Activated CD8-positive, alpha-beta memory T cell treated with anti-CD3 and anti-CD28 coated beads, Interleukin-2, amount 50 U/mL, for 4 hours (primary cell): ENCODE data around the gene DGAT2L6.
A peak's percentile ranks its signal among the peaks of the same experiment; 100 is the strongest.

Experiments
- DNase-seq: peaks from one replicate; pipeline ENCODE4 v3.0.0-alpha.2; 2020

DGAT2L6 gene, protein sequence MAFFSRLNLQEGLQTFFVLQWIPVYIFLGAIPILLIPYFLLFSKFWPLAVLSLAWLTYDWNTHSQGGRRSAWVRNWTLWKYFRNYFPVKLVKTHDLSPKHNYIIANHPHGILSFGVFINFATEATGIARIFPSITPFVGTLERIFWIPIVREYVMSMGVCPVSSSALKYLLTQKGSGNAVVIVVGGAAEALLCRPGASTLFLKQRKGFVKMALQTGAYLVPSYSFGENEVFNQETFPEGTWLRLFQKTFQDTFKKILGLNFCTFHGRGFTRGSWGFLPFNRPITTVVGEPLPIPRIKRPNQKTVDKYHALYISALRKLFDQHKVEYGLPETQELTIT

DNA sequence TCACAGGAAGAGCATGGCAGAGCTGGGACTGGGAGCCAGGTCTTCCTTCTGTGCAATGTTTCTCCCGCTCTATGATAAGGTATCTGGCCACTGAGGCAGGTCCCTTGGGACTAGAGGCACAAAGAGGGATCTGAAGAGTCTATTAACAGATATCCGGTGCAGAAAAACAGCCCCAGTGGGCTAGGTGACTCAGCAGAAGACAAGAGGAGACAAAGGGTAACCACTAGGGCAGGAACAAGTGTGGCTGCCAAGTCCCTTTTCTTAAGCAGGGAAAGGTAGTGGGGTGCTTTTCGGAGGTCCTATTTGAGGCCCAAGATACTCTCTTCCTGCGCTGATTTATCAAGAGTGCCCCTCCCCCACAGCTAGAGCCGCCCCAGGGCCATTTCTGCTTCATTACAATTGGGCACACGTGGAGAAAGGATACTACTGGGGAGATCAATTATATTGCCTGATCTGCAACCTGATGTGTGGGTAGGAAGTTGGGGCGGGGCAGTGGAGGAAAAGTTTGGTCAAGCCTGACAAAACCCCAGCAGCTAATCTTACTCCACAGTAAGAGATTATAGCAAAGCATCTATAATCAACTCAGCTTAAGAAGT, at the start of gene DGAT2L6:
Gene DGAT2L6, plus strand, starts transcription at position 546 of the 596 bp plus-strand sequence. CDS start 100 bp downstream, outside the sequence.
- no peak for DNase-seq

DNA sequence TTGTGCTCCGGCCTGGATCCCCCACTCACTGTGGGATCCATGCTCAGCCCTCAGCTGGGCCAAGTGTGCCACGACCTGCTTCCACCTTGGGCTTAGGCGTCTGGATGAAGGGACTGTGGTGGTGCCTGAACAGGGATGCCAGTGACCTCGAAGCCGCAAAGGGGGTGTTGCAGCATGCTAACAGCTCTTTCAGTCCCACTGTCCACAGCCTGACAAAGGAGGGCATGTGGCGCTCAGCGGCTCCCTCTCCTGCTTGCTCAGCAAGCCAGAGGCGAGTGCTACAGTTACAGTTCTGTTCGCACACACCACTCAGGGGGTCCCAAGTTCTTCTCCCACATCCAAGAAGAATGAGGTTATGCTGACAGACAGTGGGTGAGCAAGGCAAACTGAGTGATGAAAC, 49.2 kb upstream of the DGAT2L6 start:
- no peak for DNase-seq

DNA sequence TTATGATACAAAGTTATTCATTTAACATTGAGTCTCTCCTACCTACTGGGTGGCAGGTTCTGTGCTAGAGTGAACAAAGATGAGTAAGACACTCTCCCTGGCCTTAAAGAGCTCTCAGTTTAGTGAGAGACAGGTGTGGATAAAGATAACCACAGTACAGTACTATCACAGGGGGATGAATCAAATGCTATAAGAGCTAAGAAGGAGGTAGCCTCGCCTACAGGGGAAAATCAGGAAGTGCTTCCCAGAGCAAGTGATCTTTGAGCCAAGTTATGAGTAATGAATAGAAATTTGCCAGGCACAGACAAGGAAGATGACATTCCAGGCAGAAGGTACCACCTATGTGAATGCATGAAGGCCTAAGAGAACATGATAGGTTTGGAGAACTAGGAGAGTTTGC, 47.5 kb upstream of the DGAT2L6 start:
- DNase-seq = no peak

DNA sequence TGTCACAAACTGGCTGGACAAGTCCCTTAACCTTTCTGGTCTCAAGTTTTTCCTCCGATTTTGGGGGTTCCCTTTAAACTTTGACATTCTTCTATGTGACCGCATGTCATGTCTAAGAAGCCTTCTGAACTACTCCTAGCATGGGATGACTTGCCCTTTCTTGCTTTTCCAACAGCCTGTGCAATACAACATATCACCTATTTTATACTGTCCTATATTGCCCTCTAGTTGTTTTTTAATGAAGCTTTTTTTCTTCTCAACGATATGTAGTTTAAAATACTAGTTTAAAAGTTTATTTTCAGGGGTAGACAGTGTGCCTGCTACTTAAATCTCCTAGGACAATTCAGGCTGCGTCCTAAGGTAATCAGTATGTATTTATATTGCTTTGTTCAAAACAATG, 45.1 kb upstream of the DGAT2L6 start:
- DNase-seq = no peak

DNA sequence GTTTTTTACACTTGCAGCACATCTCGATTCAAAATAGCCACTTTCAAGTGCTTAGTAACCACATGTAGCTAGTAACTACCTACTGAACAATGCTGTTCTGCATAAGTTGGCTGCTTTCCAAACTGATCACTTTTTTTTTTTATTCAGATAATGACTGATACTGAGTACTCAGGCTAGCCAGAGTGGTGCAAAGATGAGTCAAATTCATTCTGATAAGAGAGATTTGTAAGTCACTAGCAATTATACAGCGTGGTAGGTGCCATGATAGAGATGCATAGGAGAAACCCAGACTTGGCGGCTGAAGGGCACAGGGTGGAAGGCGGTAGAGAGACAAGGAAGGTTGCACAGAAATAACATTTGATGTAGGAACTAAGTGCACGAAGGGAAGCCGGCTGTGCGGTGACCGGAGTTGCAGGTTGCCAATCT, 44.4 kb upstream of the DGAT2L6 start:
- no peak for DNase-seq

DNA sequence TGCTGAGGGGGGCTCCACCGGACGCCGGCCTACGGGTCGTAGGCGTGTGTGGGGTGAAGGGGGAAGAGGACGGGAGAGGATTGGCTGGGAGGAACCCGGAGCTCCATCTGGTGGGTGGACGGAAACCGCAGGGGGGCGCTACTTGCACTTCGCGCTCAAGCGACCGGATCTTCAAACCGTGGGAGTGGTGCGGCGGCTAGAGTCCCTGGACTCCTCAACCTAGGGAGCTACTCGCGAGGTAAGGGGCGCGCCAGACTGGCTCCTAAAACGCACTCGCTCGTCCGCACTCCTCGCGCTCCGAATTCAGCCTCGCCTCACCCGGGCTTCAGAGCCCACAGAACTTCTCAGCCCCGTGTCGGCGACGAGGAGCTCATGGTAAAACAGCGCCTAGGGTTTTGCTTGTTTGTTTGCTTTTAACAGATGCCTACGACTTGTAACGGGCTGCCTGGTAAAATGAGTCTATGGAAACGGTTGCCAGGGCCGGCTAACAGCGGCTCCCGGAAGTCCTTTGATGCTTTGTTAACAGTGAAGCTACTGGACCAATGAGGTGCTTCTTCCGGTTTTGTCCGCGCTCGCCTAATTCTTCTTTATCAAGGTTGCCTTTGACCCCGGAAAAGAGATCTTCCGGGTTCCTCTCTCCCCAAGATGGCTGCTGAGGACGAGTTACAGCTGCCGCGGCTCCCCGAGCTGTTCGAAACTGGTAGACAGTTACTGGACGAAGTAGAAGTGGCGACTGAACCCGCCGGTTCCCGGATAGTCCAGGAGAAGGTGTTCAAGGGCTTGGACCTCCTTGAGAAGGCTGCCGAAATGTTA, 43.8 kb upstream of the DGAT2L6 start, which contains the start of gene IGBP1:
Gene IGBP1, plus strand, starts transcription at position 145 of the 813 bp plus-strand sequence. Its CDS starts 501 bp downstream, at position 646.
- peak; percentile 66 for DNase-seq

DNA sequence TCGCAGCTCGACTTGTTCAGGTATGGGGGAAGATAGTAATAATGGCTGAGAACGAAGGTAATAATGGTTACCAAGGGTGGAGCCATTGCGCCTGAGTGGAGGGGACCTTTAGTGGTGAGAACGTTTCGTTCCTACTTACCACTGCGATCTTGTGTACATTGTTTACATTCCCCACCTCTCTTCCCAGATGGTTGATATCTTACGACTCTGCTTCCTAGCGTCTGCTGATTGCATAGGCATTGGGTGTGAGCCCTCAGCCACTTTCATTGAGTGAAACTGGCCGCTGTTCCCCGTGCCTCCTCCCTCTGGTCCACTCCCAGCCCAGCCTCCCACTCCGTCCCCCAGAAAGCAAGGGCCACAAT, 43.2 kb upstream of the DGAT2L6 start:
- DNase-seq = no peak

DNA sequence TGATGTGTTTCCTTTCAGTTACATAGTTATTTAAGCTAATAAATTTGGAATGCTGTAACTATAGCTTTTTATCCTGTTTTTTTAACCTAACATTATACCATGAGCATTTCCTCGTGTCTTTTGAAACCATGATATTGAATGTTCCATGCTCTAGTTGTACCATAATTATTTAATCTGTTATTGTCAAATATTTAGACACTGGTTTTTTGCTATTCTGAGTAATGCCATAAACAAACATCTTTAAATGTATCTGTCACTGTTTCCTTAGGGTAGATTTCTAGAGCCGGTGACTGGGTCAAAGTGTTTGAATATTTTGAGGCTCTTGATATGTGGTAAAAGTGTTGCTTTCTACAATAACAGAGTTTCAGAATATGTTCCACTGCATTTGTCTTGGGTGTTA, 38.7 kb upstream of the DGAT2L6 start:
- no peak for DNase-seq

DNA sequence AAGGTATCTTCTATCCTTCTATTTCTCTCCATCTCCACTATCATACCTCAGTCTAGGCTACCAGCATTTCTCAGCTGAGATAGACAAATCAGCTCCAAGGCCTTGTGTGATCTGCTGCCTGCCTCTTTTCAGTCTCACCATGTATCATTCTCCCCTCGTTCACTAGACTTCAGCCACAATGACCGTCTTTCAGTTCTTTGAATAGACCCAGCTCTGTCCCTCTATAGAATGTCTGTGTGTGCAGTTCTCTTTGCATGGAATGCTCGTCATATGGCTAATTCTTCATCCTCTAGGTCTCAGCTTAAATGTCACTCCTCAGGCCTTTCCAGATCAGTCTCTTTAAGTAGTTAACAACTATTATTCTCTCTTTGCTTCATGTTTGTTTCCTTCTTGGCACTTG, 37.5 kb upstream of the DGAT2L6 start:
- no peak for DNase-seq

DNA sequence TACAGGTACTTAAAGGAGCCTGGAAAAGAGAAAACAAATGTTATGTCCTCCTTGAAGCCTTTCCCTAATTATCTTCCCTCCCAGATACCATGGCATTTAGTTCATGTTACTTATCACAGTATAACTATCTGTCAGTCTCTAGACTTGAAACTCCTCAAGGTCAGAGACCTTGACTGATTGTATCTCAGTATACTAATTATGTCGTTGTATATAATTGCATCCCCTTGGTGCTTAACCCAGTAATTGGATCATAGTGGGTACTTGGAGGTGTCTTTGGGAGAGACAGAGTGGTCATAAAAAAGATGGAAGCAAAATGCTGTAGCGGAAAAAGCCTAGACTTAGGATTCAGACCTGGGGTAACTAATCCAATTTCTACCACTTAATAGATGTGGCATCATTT, 35.9 kb upstream of the DGAT2L6 start:
- DNase-seq = no peak

DNA sequence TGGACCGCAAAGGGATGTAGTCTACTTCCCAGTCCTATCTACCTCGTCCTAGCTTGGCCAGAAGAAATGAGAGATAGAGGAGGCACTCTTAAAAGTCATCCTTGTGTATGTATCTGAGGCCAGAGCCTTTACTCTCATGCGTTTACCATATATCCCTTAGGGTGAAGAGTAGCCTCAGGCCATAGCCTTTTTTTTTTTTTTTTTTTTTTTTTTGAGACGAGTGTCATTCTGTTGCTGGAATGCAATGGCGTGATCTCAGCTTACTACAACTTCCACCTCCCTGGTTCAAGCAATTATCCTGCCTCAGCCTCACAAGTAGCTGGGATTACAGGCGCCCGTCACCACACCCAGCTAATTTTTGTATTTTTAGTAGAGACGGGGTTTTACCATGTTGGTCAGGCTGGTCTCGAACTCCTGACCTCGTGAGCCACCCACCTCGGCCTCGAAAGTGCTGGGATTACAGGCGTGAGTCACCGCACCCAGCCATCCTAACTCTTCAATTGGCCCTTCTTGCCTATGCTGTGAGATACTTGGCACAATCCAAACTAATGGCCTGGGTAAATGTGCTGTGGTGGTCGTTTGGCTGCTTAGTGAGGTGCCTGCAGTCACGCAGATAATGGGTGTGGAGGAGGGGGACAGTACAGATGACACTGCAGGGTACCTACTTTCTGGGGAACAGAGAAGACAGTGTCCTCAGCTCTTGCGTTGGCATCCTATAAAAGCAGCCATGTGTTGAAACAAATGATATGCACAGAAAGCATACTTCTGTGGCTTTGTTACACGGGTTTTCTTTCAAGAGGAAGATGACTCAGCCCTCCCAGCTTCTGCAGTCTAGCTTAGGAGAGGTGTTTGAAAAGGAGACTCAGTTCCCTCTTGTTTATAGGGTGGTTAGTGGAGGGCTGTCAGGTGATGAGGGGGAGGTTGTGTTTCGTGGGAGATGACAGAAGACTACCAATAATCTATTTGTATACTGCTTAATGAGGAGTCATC, 10.4 kb upstream of the DGAT2L6 start:
- DNase-seq = no peak

DNA sequence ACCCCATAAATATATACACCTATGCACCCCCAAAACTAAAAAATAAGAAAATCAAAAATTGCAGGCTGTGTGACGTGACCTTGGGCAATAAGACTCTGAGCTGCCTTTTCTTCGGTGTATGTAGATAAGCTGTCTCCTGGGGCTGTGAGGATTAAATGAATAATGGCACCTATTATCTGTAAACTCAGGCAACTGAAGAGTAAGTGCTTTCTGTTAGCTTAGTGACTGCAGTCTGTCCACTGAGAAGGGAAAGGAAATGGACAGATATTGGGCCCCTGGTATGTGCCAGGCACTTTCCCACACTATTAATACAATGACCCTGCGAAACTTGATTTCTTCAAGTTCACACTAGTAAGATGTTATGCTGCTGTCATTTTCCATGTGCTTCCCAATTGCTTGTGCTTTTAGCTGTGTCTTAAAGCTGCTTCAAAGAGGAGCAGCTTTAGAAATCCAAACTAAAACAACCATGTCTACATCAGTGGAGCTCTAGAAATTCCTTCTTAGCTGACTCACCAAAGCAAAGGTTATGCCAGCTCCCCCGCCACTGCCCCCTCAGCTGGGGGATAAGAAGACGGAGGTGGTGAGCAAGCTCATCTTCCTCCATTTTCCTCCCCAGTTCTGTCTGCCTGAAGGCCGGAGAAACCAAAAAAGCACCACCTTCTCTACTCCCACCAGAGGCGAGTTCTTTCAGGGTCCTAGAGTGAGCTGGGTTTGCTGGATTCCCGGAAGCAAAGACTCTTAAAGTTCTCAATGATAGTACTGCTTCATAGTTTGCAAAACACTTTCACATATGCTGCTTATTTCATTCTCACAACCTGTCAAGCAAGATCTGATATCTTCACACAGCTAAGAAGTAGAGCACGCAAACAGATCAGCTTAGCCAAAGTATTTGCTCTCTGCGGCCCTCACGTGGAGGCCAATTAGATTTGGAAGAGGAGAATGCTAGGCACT, 8.8 kb upstream of the DGAT2L6 start:
- DNase-seq = no peak

DNA sequence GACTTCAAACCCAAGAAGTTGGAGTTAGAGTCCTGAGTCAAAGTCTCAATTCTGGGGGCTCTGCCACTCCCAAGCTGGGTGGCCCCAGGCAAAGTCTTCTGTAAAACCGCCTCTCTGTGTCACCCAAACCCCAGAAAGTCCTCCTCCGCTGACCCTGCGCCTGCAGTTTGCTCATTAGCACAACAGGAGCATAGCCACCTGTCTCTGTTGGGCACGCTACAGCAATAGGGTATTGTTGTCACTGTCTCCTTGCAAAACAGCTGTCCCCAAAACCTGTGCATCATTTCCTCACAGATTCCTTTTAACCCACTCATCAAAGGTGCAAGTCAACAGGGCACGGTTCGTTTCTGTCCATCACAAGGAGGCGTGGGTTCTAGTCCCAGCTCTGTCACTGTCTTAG, 8.0 kb upstream of the DGAT2L6 start:
- no peak for DNase-seq

DNA sequence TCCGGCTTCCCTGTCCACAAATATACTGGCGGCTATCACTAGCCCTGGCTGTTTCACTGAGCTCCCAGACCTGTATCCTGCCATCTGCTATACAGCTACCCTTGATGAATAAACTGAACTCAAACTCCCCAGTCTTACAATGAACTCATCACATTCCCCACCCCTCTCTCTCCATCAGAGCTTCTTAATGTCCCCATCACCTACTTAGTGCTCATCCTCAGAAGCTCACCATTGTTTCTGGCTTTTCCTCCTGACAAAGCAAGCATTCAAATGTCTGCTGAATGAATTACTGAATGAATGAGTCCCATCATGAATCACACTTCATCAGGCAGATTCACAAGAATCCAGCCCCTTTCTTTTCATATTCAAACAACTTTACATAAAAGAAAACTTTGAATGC, 5.7 kb upstream of the DGAT2L6 start:
- no peak for DNase-seq

DNA sequence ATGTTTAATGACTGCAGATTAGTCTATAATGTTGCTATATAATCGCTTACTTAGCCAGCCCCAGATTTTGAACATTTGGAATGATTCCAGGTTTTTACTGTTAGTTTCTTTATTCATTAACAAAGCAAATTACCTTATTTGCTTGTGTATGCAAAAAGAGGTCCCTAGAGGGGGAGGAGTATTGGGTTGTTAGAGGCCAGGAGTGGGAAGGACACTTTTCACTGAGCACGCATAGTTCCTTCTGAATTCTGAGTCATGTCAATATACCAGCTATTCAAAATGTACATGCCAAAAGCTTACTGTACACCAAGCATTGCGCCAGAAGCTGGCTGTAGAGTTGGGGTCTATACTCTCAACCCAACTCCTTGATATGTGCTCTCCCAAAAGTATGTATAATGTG, 5.1 kb upstream of the DGAT2L6 start:
- DNase-seq = no peak

DNA sequence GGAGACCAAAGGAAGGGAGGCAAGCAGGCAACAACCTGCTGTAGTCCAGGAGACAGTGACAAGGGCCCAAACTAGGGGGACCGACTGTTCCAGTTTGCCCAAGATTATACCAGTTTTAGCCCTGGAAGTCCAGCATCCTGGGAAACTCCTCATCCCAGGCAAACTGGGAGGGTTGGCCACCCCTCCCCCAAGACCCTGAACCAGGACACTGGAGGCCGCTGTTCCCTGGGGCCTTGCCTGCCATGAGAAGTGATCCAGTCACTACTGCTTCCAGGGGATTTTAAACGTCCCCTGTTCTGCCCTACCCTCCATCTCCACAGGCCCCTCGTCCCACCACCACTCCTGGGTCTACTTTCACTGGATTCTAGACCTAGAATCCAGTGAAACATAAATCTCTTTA, 4.3 kb upstream of the DGAT2L6 start:
- no peak for DNase-seq

DNA sequence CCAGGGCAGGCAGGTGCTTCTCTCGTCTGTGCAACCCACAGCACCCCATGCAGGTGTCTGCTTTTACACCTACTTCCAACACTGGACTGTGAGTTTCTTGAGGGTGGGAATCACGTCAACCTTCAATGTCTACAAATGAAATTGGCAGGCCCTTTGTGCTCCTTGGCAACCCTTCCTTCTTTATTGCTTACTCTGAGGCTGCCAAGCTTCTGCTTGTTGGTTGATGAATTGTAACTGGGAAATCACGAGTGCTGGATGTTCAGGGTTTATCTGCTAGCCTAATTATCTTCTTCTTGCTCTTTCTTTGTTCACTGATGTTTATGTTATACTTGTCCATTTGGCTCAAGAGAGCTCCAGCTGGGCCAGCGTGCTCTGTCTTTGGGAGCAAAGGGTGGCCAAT, 2.5 kb upstream of the DGAT2L6 start:
- DNase-seq = no peak

DNA sequence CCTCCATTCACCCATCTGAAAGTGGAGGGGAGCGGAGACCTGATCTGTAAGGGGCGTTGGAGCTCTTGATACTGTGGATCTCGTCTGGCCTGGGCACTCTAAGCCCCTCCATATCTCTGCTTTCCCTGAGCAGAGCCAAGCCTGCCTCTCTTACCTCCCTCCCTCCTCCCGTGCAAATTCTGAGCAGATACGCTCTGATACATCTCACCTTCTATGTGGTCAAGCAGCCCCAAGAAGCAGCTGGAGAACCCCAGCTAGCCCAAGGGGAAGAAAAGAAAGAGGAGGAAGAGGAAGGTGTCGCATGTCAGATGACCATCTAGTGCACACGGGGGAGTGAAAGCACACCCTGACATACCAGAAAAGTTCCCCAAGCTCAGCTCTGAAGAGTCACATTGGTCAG, 1.9 kb upstream of the DGAT2L6 start:
- no peak for DNase-seq

DNA sequence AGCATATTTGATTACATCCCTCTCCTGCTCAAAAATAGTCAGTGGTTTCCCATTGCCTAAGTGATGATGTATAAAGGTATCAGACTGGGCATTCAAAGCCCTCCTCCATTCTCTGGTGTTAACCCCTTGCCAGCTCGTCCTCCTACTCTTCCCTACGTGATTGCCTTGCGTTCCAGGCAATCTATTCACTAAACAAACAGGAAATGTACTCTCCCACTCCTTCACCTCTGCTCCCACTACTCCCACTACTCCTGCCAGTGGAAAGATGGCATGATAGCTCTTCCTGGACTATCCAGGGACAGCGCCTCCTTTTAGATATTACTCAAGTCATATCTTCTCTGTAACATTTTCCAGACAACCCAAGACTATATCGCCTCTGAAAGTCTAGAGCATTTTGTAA, 5.8 kb downstream of the DGAT2L6 start:
- no peak for DNase-seq

DNA sequence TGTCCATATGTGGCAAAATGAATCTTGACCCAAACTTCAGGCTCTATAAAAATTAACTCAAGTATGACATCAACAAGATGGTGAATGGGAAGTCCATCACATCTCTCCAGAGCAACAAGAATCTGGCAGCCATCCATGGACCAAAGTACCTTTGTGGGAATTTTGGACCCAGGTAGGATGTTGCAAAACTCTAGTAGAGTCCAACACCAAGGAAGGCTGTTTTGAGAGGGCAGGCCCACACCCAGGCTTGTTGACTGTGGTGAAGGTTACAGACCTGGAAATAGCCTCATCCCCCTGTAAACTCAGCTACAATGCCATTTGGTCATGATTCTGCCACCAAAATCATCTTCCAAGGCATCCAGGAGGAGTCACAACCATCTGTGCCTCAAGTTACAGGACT, 12.9 kb downstream of the DGAT2L6 start:
- no peak for DNase-seq

DNA sequence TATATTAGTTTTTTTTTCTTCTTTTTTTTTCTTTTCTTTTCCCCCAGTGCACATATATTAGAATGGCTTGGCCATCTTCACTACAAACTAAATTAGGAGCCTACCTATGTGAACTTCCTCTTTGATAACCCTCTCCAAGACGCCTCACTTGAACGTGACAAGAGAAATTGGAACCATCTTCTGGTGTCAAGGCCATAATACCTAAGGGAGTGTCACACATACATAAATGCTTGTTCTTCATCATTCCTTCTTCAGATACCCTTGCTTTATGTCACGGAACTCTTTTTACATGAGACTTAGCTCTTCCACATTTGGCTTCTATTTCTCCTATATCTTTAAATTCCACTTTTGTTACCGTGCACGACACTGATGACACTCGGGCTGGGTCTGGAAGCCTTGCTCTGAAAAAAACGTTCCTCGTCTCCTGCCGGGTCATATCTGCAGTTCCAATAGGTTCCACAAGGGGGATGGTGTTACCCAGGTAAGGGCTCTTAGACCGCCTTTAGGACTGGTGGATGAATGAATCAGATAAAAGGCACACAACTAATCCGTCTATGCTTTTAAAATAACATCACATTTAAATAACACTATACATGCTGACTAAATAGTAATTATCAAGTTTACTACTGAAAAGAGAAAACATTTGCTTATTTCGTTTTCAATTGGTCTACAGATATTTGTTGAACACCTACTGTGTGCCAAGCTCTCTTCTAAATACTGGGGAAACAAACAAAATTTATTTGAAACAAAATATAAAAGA, 19.9 kb downstream of the DGAT2L6 start:
- peak; percentile 61 for DNase-seq
